NCI-H69 (cell line): ENCODE data around the gene PTGER4.
"Not testable (repeated sequence)": the region's sequence is repeated elsewhere in the genome, so short reads cannot be mapped to it uniquely, and the experiment has no call there.

Experiments used
- DNase-seq: peaks from one replicate; lab custom pipeline; 2025; lab: John Stamatoyannopoulos, UW

Gene PTGER4

DNA sequence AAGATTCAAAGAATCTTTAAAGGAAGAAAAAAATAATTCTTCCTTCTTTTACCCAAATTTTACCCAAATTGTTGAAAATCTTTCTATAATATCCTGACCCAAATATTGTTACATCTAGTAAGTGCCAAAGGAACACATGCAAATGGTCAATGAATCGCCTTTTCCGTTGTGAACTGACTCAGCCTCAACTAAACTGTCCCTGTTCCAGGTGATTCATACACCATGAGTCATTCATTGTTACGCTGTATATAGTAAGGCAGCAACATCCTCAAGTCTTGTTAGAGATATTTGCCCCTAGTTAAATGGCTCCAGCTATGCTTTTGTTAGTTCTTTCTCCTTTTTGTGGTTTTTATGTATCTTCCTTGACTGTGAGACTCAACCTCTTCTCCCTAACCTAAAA is 9.7 kb downstream of the PTGER4 start:
- DNase-seq: peak; percentile 32

DNA sequence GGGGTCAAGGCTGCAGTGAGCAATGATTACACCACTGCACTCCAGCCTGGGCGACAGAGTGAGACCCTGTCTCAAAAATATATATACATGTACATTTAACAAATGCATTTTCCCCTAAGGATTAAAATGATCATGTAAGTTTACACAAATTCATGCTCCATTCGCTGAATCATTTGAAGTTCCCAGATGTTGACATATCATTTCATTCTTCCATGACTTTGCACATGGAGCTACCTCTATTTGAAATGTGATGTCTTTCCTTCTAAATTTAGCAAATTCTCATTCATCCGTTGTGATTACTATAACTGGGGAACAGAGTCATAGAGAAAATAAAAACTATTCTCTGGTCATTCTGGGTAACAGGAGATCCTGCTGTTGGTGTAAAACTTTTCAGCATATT is 10.6 kb downstream of the PTGER4 start:
- no peak for DNase-seq

DNA sequence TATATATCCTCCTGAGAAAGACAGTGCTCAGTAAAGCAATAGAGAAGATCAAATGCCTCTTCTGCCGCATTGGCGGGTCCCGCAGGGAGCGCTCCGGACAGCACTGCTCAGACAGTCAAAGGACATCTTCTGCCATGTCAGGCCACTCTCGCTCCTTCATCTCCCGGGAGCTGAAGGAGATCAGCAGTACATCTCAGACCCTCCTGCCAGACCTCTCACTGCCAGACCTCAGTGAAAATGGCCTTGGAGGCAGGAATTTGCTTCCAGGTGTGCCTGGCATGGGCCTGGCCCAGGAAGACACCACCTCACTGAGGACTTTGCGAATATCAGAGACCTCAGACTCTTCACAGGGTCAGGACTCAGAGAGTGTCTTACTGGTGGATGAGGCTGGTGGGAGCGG is 12.2 kb downstream of the PTGER4 start:
- no peak for DNase-seq

DNA sequence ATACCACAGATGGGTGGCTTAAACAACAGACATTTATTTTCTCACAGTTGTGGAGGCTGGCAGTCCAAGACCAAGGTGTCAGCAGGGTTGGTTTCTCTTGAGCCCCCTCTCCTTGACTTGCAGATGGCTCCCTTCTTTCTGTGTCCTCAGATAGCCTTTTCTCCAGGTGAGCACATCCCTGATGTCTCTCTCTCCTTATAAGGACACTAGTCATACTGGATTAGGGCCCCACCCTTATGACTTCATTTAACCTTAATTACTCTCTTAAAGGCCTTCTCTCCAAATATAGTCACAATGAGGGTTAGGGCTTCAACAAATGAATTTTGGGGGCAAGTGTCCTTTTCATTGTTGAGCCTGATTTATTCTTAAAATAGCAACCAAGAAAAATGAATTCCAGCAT is 14.7 kb downstream of the PTGER4 start:
- no peak for DNase-seq

DNA sequence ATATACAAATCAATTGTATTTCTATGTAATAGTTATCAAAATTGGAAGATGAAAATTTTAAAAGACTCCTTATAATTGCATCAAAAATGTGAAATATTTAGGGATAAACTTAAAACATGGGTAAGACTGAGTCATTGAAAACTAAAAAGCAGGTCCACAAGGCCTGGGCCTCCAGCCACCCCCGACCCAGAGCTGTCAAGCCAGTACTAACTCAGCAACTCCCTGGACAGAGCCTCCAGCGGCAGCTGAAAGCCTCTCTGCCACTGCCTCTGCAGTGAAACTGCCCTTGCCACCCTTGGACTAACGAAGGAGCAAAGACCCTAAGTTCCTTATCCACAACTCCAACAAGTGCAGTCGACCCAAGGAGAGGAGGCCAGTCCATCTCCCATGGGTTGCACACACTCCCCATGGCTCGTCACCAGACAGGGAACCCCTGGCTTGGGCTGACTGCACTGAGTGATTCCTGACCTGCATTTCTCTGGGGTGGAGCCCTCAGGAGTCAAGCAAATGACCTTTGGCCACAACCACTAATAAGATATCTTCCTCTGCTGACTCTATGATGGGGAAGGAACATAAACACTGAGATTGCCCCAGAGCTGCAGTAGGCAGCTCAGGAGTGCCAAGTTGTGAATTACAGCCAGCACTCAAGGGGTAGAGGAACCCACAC is 20.5 kb downstream of the PTGER4 start:
- DNase-seq: no peak

DNA sequence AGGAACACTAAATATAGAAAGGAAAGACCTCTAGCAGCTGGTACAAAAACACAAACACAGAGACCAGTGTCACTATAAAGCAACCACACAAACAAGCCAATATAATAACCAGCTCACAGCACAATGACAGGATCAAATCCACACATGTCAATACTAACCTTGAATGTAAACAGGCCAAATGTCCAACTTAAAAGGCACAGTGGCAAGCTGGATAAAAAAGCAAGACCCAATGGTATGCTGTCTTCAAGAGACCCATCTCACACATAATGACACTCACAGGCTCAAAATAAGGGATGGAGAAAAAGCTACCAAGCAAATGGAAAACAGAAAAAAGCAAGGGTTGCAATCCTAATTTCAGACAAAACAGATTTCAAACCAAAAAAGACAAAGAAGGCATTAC is 22.3 kb downstream of the PTGER4 start:
- not testable (repeated sequence) for DNase-seq

DNA sequence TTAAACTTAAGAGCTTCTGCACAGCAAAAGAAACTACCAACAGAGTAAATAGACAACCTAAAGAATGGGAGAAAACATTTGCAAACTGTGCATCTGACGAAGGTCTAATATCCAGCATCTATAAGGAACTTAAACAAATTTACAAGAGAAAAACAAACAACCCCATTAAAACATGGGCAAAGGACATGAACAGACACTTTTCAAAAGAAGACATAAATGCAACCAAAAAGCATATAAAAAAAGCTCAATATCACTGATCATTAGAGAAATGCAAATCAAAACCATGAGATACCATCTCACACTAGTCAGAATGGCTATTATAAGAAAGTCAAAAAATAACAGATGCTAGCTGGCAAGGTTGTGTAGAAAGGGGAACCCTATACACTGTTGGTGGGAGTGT is 25.8 kb downstream of the PTGER4 start:
- DNase-seq: not testable (repeated sequence)

DNA sequence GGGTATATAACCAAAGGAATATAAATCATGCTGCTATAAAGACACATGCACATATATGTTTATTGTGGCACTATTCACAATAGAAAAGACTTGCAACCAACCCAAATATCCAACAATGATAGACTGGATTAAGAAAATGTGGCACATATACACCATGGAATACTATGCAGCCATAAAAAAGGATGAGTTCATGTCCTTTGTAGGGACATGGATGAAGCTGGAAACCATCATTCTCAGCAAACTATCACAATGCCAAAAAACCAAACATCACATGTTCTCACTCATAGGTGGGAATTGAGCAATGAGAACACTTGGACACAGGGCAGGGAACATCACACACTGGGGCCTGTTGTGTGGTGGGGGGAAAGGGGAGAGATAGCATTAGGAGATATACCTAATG is 30.9 kb downstream of the PTGER4 start:
- not testable (repeated sequence) for DNase-seq

DNA sequence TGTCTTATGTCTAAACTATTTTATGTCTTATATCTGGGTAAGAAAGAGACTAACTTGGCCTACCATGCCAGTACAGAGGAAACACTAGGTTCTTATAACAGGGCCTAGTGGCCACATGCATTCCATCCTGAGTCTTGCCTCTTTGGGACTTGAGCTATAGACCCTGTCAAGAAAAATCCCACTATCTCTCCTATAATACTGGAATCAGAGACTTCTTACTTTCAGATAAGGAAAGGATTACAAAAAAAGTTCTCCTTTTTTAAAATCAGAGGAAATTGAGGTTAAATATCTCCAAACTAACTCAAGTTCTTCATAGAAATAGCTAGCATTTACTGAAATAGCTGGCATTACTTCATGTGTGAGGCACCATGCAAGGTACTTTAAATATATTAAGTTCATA is 34.3 kb downstream of the PTGER4 start:
- DNase-seq: no peak

DNA sequence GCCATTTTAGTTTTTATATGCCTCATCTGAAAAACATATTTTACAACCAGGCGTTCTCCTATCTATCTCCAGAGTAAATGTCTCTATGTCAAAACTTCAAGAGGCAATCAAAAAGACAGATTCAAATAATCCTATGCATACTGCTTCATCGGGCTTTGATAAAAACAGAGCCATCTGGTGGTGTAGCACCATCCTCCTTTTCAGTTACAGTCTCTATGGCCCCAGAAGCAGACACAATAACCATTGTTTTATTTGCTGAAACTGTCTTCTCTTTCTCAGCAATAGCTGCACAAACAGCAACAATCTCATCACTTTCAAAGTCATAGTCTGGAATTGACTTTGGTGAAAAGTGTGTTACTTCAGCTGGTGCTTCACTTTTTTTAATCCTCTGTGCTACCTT is 36.3 kb downstream of the PTGER4 start:
- no peak for DNase-seq

DNA sequence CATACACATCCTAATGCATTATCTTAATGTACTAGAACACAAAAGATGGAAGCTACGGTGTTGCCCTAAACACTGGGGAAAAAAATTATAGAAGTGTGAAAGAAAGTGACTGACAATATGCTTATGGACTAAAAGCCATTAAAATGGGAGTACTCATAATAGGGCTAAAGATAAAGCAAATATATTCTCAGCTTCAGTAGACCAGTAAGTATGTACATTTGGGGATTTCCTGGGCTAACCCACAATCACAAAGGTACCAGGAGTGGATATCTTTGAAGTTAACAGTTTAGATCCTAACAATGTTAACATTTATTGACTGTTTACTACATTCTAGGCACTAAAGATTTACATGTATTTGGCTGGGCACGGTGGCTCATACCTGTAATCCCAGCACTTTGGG is 36.9 kb downstream of the PTGER4 start:
- no peak for DNase-seq

DNA sequence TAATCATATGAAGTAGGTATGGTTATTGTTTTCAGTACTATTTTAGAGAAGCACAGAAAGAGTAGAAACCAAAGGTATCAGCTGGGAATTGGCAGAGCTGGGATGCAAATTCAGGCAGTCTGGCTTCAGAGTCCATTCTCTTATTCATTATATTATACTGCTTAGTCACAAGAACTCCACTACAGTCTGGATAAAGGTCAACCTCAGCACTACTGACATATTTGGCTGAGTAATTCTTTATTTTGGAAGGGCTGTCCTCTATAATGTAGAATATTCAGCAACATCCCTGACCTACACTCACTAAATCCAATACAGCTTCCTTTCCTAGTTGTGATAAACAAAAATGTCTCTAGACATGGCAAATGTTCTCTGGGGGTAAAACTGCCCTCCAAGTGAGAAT is 37.6 kb downstream of the PTGER4 start:
- no peak for DNase-seq

DNA sequence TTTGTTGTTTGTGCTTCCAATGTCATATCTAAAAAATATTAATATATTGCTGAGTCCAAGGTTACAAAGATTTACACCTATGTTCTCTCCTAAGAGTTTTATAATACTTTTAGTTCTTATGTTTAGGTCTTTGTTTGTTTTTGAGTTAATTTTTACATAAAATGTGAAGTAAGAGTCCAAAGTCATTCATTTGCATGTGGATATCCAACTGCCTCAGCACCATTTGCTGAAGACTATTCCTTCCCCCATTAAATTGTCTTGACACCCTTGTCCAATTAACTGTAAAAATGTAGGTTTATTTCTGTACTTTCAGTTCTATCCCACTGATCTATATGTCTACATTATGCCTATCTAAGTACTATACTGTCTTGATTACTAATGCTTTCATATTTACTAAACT is 40.4 kb downstream of the PTGER4 start:
- DNase-seq: no peak

DNA sequence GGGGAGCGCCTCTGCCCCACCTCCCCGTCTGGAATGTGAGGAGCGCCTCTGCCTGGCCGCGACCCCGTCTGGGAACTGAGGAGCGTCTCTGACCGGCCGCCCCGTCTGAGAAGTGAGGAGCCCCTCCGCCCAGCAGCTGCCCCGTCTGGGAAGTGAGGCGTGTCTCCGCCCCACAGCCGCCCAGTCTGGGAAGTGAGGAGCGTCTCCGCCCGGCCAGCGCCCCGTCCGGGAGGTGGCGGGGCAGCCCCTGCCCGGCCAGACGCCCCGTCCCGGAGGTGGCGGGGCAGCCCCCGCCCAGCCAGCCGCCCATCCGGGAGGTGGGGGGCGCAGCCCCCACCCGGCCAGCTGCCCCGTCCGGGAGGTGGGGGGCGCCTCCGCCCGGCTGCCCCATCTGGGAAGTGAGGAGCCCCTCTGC is 42.8 kb downstream of the PTGER4 start:
- DNase-seq: not testable (repeated sequence)

DNA sequence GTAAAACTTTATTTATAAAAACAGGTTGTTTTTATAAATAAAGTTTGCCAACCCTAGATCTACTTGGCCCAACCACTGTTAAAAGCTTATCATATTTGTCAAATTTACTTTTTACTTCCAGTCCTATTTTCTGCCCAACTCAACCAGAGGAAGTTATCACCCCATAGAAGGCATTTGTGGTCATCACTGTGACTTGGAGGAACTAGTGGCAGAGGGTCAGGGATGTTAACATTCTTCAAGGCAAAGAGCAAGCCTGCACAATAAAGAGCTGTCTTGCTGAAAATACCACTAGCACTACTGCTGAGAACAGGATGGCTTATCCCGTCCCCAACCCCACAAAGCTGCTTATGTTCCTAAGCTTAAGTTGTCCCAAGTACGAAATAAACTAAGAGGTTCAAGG is 53.7 kb downstream of the PTGER4 start:
- DNase-seq: no peak

DNA sequence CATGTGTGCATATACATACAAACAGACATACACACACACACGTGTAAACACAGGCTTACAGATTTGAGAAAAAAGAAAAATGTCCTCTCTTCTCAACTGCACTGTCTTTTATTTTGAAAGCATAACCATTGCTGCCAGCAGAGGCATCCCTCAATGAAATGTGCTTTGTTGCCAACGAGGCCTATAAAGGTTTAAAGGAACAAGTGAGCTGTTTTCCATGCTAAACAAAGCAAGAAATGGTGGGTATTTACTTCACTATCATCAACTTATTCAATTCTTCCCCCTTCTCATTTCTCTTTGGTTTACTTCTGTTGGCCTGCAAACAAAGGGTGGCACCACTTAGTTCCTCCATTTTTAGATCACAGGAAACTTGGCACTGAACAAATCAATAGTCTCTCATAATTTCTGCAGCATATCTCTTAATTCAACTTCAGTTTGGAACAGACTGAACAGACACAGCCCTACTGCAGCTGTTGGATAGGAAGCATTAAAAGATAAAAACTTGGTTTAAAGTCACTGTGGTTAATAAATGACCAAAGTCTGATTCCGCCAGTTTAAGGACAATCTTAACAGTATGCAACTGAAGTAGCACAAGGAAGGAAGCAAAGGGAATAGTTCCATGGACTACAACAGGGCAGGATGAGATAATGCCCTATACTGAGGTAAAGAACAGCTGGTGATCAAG is 54.3 kb downstream of the PTGER4 start:
- DNase-seq: no peak

DNA sequence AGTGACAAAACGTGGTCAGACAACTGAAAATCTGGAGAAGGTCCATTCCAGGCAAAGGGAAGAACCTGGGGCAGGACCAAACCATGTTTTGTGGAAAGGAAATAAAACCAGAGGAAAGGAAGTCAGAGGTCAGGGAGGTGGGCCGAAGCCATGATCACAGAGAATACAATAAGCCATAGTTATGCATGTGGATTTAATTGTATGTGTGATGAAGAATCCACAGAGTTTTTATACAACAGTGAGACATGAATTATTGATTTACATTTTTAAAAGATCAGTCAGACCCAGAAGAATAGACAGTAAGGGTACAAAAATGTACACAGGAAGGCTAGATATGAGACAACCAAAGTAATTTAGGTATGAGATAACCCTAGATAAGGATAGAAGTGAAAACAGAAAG is 55.3 kb downstream of the PTGER4 start:
- DNase-seq: no peak

DNA sequence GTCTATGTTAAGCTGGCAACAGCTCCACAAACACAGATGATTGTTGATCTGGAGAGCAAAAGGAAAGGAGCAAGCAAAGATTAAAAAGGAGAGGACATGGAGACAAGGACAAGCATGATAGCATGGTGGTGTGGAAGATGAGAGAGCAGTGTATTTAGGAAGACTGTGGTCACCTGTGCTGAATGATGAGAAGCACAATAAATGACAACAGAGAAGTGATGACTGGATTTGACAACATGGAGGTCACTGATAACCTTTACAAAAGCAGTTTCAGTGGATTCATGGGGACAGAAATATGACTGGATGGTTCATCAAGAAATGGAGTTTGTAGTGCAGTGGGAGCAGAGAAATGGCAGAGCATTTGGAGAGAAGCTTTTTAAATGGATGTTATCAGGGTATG is 55.9 kb downstream of the PTGER4 start:
- DNase-seq: no peak

DNA sequence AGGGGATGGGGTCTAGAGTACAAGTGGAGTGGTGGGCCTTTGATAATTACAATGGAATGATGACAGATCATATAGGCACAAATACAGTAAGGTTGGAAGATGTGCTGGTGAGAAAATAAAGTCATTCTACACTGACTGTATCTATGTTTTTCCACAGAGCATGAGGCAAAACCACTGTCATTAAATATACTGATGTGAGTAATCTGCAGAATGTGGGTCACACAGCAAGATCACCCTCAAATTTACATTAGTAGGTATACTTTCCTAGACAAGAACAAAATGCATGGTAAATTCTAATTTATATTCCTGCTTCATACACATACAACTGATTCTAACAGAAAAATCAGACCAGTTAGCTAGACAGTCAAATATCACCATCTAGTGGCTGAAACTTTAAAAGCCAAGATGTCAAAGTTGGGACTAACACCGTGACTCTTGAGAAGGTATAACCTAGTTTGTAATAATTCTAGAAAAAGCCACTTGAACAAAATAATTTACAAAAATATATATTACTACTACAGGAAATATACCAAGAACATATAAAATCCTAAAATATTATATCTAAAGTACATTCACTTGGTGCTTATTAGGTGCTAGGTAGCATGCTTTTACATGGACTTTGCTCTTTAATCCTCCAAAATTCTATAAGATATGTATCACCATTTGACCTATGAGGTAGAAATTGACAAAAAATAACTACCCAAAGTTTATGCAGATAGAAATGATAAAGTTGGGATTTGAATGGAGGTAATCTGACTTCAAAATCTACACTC is 56.6 kb downstream of the PTGER4 start:
- peak; percentile 61 for DNase-seq

DNA sequence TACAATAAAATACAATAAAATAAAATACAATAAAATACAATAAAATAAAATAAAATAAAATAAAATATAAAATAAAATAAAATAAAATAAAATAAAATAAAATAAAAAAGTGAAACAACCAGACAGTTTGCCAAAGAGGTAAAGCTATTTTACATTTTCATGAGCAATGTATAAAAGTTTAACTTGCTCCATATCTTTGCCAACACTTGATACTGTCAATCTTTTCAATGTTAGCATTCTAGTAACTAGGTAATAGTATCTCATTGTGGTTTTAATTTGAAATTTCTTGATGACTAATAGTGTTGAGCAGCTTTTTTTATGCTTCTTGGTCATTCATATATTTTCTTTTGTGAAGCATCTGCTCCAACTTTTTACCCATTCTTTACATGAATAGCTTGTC is 58.8 kb downstream of the PTGER4 start:
- no peak for DNase-seq
